Progenitor cell of endocrine pancreas (in vitro differentiated cells): ENCODE data around the gene DDX47. TPM values are rescaled to one million over a fixed set of nuclear protein-coding genes. Genes with fewer than 3 reads are reported as not detected.

Experiments
- DNase-seq: peaks from one replicate; pipeline ENCODE4 v3.0.0; 2021; ENCODE audit warnings: low spot score; ENCODE audit not compliant: unreplicated experiment
- H3K27ac Mint-ChIP-seq: 2 replicates; pipeline ENCODE4 v1.8.0; 2021; ENCODE audit warnings: mild to moderate bottlenecking, moderate library complexity, mixed read lengths
- H3K27me3 Mint-ChIP-seq: 2 replicates; pipeline ENCODE4 v1.8.0; 2021; ENCODE audit warnings: mixed read lengths
- H3K36me3 Mint-ChIP-seq: 2 replicates; pipeline ENCODE4 v1.8.0; 2022; ENCODE audit warnings: mixed read lengths; ENCODE audit not compliant: insufficient read depth
- H3K4me1 Mint-ChIP-seq: 2 replicates; pipeline ENCODE4 v1.8.0; 2021; ENCODE audit warnings: low read depth, mixed read lengths
- H3K4me3 Mint-ChIP-seq: 2 replicates; pipeline ENCODE4 v1.8.0; 2021; ENCODE audit warnings: low read depth, mild to moderate bottlenecking, moderate library complexity, mixed read lengths
- H3K9me3 Mint-ChIP-seq: 2 replicates; pipeline ENCODE4 v1.8.0; 2021; ENCODE audit warnings: low read depth, mixed read lengths
- CTCF ChIP-seq: fragments of 200-600 bp; sonication (generic); IDR thresholded peaks from one replicate; pipeline ENCODE4 v1.5.0; 2021; ENCODE audit warnings: antibody characterized with exemption, mild to moderate bottlenecking; ENCODE audit not compliant: unreplicated experiment
- total RNA-seq: library from RNA; stranded (reverse); gene quantifications from 2 replicates; pipeline ENCODE4 v1.2.1, GENCODE V29; 2021

The DDX47 gene
- total RNA-seq, 1 donor from 2014 or later: 115 TPM

GRCh38 chr12:12822886-12823285 is 9.7 kb downstream of the DDX47 start:
- no peak overlapping the region for H3K4me3 Mint-ChIP-seq
- DNase-seq: no peak
- peaks cover 49% of the 10 kb centered on the region for H3K36me3 Mint-ChIP-seq
- H3K9me3 Mint-ChIP-seq: no peaks in the 10 kb centered on the region
- H3K27ac Mint-ChIP-seq: no peak overlapping the region
- H3K4me1 Mint-ChIP-seq: peaks cover 4% of the 10 kb centered on the region
- H3K27me3 Mint-ChIP-seq: no peaks in the 10 kb centered on the region
- no peak for TF ChIP-seq CTCF

GRCh38 chr12:12823300-12823699 is 10.2 kb downstream of the DDX47 start:
- Mint-ChIP-seq H3K4me3 (no peak overlapping the region), H3K36me3 (peaks cover 48% of the 10 kb centered on the region), H3K27ac (no peak overlapping the region), H3K4me1 (peaks cover 4% of the 10 kb centered on the region), H3K27me3 (no peaks in the 10 kb centered on the region), H3K9me3 (no peaks in the 10 kb centered on the region)
- no peak for DNase-seq
- no peak for TF ChIP-seq CTCF

- Mint-ChIP-seq H3K36me3 (peaks cover 49% of the 10 kb centered on the region), H3K4me1 (peaks cover 4% of the 10 kb centered on the region), H3K27ac (no peak overlapping the region), H3K4me3 (no peak overlapping the region), H3K9me3 (no peaks in the 10 kb centered on the region), H3K27me3 (no peaks in the 10 kb centered on the region)
- TF ChIP-seq CTCF: no peak
- DNase-seq: no peak
These were observed 10.7 kb downstream of the DDX47 start for GRCh38 chr12:12823811-12824210.

- Mint-ChIP-seq H3K4me1 (peaks cover 6% of the 10 kb centered on the region), H3K36me3 (peaks cover 30% of the 10 kb centered on the region), H3K4me3 (no peak overlapping the region), H3K9me3 (no peaks in the 10 kb centered on the region), H3K27ac (peak overlapping the region; percentile 78), H3K27me3 (no peaks in the 10 kb centered on the region)
- no peak for TF ChIP-seq CTCF
- no peak for DNase-seq
These were observed 22.4 kb downstream of the DDX47 start for GRCh38 chr12:12835378-12836146.

GRCh38 chr12:12836571-12836970 is 23.4 kb downstream of the DDX47 start:
- peaks cover 6% of the 10 kb centered on the region for H3K4me1 Mint-ChIP-seq
- H3K9me3 Mint-ChIP-seq: no peaks in the 10 kb centered on the region
- no peaks in the 10 kb centered on the region for H3K27me3 Mint-ChIP-seq
- no peak overlapping the region for H3K4me3 Mint-ChIP-seq
- DNase-seq: no peak
- H3K36me3 Mint-ChIP-seq: peaks cover 28% of the 10 kb centered on the region
- no peak overlapping the region for H3K27ac Mint-ChIP-seq
- TF ChIP-seq CTCF: no peak
